HEK293 (cell line): ENCODE measurements around the gene TXNDC15.

Experiments used
- CTCF ChIP-seq: fragments of 450-650 bp; formaldehyde crosslinking; IDR thresholded peaks from 2 replicates; pipeline ENCODE4 v1.5.1; 2016; ENCODE audit warnings: missing biosample characterization, missing genetic modification characterization
- KLF7 ChIP-seq: fragments of 450-650 bp; formaldehyde crosslinking; IDR thresholded peaks from 2 replicates; pipeline ENCODE4 v1.5.1; 2016; ENCODE audit warnings: missing biosample characterization, missing genetic modification characterization, borderline replicate concordance
- PBX3 ChIP-seq: sonication (generic); formaldehyde crosslinking; IDR thresholded peaks from 2 replicates; pipeline ENCODE4 v1.8.1; 2022; ENCODE audit warnings: mild to moderate bottlenecking, moderate library complexity, missing genetic modification reagents
- PRDM1 ChIP-seq: fragments of 450-650 bp; formaldehyde crosslinking; IDR thresholded peaks from 2 replicates; pipeline ENCODE4; 2016; ENCODE audit warnings: missing biosample characterization, missing genetic modification characterization
- TRIM28 ChIP-seq: IDR thresholded peaks from 2 replicates; pipeline ENCODE4 v1.6.1; 2011; ENCODE audit warnings: low read length, control low read depth, borderline replicate concordance
- WT1 ChIP-seq: fragments of 450-650 bp; formaldehyde crosslinking; IDR thresholded peaks from 2 replicates; pipeline ENCODE4 v1.5.1; 2016; ENCODE audit warnings: missing biosample characterization, missing genetic modification characterization
- ZBTB10 ChIP-seq: fragments of 450-650 bp; formaldehyde crosslinking; IDR thresholded peaks from 2 replicates; pipeline ENCODE4 v1.5.1; 2016; ENCODE audit warnings: missing biosample characterization, missing genetic modification characterization
- ZBTB17 ChIP-seq: fragments of 450-650 bp; formaldehyde crosslinking; IDR thresholded peaks from 2 replicates; pipeline ENCODE4 v1.5.1; 2016; ENCODE audit warnings: missing biosample characterization, missing genetic modification characterization
- ZFP41 ChIP-seq: fragments of 450-650 bp; formaldehyde crosslinking; IDR thresholded peaks from 2 replicates; pipeline ENCODE4 v1.5.1; 2016; ENCODE audit warnings: missing biosample characterization, missing genetic modification characterization, borderline replicate concordance
- ZNF133 ChIP-seq: fragments of 450-650 bp; formaldehyde crosslinking; IDR thresholded peaks from 2 replicates; pipeline ENCODE4 v1.5.1; 2016; ENCODE audit warnings: missing biosample characterization, missing genetic modification characterization
- ZNF24 ChIP-seq: fragments of 450-650 bp; formaldehyde crosslinking; IDR thresholded peaks from 2 replicates; pipeline ENCODE4 v1.5.1; 2016; ENCODE audit warnings: missing biosample characterization, missing genetic modification characterization
- ZSCAN4 ChIP-seq: fragments of 450-650 bp; formaldehyde crosslinking; IDR thresholded peaks from 2 replicates; pipeline ENCODE4 v1.5.1; 2017; ENCODE audit warnings: missing biosample characterization, missing genetic modification characterization

- TF ChIP-seq CTCF (no peak), ZNF24 (tag by site-specific recombination) (no peak), TRIM28 (no peak), ZBTB10 (no peak), ZNF133 (no peak), KLF7 (tag by site-specific recombination) (no peak), PBX3 (no peak), PRDM1 (tag by site-specific recombination) (no peak), ZFP41 (tag by site-specific recombination) (no peak), ZBTB17 (tag by site-specific recombination) (no peak; the same call in 1 of the 2 replicates), WT1 (tag by site-specific recombination) (no peak), ZSCAN4 (tag by site-specific recombination) (no peak)
Observed at GRCh38 chr5:134846641-134846960, 27.6 kb upstream of the TXNDC15 start.
